Fibroblast of pulmonary artery (primary cell): ENCODE measurements around the gene PTPN7.
"Not testable (repeated sequence)": the region's sequence is repeated elsewhere in the genome, so short reads cannot be mapped to it uniquely, and the experiment has no call there.

Experiments
- DNase-seq: peaks from one replicate; pipeline ENCODE4 v3.0.0-alpha.2; 2010; ENCODE audit warnings: low read depth
- H3K4me3 ChIP-seq: replicated peaks from 2 replicates; pipeline ENCODE4 v1.5.1; 2011; ENCODE audit warnings: low read depth, mild to moderate bottlenecking, control low read depth, low read length, moderate library complexity
- TF ChIP-seq, protein P1 (sequence below): IDR thresholded peaks from 2 replicates; pipeline ENCODE4 v1.5.1; 2011; ENCODE audit warnings: mild to moderate bottlenecking, control low read depth, low read length, inconsistent platforms; ENCODE audit errors: missing control alignments

PTPN7 gene

GRCh38 chr1:202112859-202113689 lies 47.3 kb downstream of the PTPN7 start:
- TF ChIP-seq, protein P1, sequence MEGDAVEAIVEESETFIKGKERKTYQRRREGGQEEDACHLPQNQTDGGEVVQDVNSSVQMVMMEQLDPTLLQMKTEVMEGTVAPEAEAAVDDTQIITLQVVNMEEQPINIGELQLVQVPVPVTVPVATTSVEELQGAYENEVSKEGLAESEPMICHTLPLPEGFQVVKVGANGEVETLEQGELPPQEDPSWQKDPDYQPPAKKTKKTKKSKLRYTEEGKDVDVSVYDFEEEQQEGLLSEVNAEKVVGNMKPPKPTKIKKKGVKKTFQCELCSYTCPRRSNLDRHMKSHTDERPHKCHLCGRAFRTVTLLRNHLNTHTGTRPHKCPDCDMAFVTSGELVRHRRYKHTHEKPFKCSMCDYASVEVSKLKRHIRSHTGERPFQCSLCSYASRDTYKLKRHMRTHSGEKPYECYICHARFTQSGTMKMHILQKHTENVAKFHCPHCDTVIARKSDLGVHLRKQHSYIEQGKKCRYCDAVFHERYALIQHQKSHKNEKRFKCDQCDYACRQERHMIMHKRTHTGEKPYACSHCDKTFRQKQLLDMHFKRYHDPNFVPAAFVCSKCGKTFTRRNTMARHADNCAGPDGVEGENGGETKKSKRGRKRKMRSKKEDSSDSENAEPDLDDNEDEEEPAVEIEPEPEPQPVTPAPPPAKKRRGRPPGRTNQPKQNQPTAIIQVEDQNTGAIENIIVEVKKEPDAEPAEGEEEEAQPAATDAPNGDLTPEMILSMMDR: no peak
- no peak for DNase-seq
- H3K4me3 ChIP-seq: no peak overlapping the region

DNA sequence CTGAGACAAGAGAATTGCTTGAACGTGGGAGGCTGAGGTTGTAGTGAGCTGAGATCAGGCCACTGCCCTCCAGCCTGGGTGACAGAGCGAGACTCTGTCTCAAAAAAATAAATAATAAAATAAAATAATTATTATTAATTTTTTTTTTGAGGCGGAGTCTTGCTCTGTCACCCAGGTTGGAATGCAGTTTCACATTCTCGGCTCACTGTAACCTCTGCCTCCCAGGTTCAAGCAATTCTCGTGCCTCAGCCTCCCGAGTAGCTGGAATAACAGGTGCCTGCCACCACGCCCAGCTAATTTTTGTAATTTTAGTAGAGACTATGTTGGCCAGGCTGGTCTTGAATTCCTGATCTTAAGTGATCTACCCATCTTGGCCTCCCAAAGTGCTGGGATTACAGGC lies 48.8 kb downstream of the PTPN7 start:
- not testable (repeated sequence) for DNase-seq, H3K4me3 ChIP-seq

DNA sequence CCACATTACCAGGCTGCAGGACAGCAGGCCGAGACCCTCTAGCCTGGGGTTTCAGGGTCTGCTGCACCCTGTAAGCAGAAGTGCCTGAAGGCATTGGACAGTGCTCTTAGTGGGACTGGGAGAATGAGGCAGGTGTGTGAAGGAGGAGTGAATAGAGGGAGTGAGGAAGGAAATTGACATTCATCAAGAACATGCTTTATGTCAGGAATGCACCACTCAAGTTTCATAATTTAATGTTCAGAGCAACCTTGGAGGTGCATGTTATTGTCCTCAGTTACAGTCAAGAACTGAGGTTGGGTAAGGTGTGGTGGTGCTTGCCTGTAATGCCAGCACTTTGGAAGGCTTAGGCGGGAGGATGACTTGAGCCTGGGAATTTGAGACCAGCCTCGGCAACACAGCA lies 49.4 kb downstream of the PTPN7 start:
- TF ChIP-seq, protein P1: no peak
- no peak overlapping the region for H3K4me3 ChIP-seq
- no peak for DNase-seq

- no peak for DNase-seq
- H3K4me3 ChIP-seq: no peak overlapping the region
- TF ChIP-seq, protein P1: no peak
These were observed 52.3 kb downstream of the PTPN7 start for GRCh38 chr1:202107801-202108731.

DNA sequence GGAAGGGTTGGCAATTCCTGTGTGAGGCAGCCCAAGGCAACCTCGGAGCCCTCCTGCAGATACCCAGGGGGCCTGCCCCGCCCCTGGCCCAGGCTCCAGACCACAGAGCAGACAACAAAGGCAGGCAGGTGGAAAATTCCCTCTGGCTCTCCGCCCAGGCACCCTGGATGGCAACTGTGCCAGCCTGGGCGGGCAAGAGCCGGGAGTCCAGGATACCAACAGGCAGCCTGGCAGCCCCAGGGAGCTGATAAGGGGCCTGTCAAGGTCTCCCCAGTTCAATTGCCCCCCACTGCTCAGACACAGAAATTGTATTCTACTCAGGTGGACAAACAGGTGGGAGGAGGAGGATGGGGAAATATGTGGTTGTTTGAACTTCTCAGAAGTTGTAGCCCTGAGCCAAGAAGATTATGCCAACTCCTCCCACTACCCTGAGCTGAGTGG lies 53.1 kb downstream of the PTPN7 start:
- no peak overlapping the region for H3K4me3 ChIP-seq
- TF ChIP-seq, protein P1: no peak
- no peak for DNase-seq

GRCh38 chr1:202106340-202107254 lies 53.8 kb downstream of the PTPN7 start:
- TF ChIP-seq, protein P1: no peak
- no peak for DNase-seq
- H3K4me3 ChIP-seq: no peak overlapping the region
